T-helper 2 cell treated with Interferon-gamma antibody and Interleukin-4, amounts not matched to agents 100 ng/mL and 5 ng/mL, for 36 hours (primary cell): ENCODE measurements around the gene B3GAT2. TPM values are rescaled to one million over a fixed set of nuclear protein-coding genes. Genes with fewer than 3 reads are reported as not detected.
"Not testable (repeated sequence)": the region's sequence is repeated elsewhere in the genome, so short reads cannot be mapped to it uniquely, and the experiment has no call there.

Source experiments
- intact Hi-C: fragments of 100-400 bp; cut with micrococcal nuclease; formaldehyde crosslinking; loops from one replicate; pipeline ENCODE4 v1.15.1; 2023
- total RNA-seq: library from RNA; stranded (reverse); gene quantifications from 2 replicates; pipeline ENCODE4 v1.2.3, GENCODE V29; 2022

B3GAT2 gene
- not detected in 2 replicates for total RNA-seq

GRCh38 chr6:70956451-70957283, at the start of gene B3GAT2:
Gene B3GAT2, minus strand, starts transcription at chr6:70957060. Its CDS starts 631 bp downstream, at chr6:70956429.
- intact Hi-C loops = loop anchor here (1.0 to 5.0 kb wide), 6 partner anchors 250 to 736 kb away; partner anchors contain the start of genes FAM135A and OGFRL1

GRCh38 chr6:70998148-70998547, 41.3 kb upstream of the B3GAT2 start:
- intact Hi-C loops = no loop called here

GRCh38 chr6:70997379-70997778, 40.5 kb upstream of the B3GAT2 start:
- intact Hi-C loops = no loop called here

- intact Hi-C loops = no loop called here
These were observed 39.2 kb upstream of the B3GAT2 start for GRCh38 chr6:70996106-70996505.

GRCh38 chr6:70995411-70995810, 38.6 kb upstream of the B3GAT2 start:
- intact Hi-C loops = no loop called here

- intact Hi-C loops = no loop called here
These were observed 34.4 kb upstream of the B3GAT2 start for GRCh38 chr6:70991253-70991652.

GRCh38 chr6:70985156-70985555, 28.3 kb upstream of the B3GAT2 start:
- intact Hi-C loops = no loop called here

- intact Hi-C loops = no loop called here
These were observed 25.9 kb upstream of the B3GAT2 start for GRCh38 chr6:70982747-70983146.

GRCh38 chr6:70980727-70981126, 23.9 kb upstream of the B3GAT2 start:
- intact Hi-C loops = no loop called here

- intact Hi-C loops = no loop called here
These were observed 16.7 kb upstream of the B3GAT2 start for GRCh38 chr6:70973604-70974003.

GRCh38 chr6:70967049-70967448, 10.2 kb upstream of the B3GAT2 start:
- intact Hi-C loops = no loop called here

GRCh38 chr6:70957284-70957617, 391 bp upstream of the B3GAT2 start:
- intact Hi-C loops = loop anchor here (2.0 to 5.0 kb wide), 5 partner anchors 332 to 736 kb away; partner anchors contain the start of genes FAM135A and OGFRL1

GRCh38 chr6:70956191-70956450, 739 bp downstream of the B3GAT2 start:
- intact Hi-C loops = loop anchor here (1.0 to 5.0 kb wide), 6 partner anchors 250 to 735 kb away; partner anchors contain the start of genes FAM135A and OGFRL1

- intact Hi-C loops = loop anchor here (1.0 to 5.0 kb wide), 6 partner anchors 249 to 735 kb away; partner anchors contain the start of genes FAM135A and OGFRL1
These were observed 1.2 kb downstream of the B3GAT2 start for GRCh38 chr6:70955441-70956190.

- intact Hi-C loops = loop anchor here (5.0 kb wide), 2 partner anchors 542 to 642 kb away; partner anchors contain the start of gene FAM135A
These were observed 2.1 kb downstream of the B3GAT2 start for GRCh38 chr6:70954750-70955149.

GRCh38 chr6:70954176-70954575, 2.7 kb downstream of the B3GAT2 start:
- intact Hi-C loops = no loop called here

- intact Hi-C loops = no loop called here
These were observed 4.2 kb downstream of the B3GAT2 start for GRCh38 chr6:70952608-70953165.

- intact Hi-C loops = not testable (repeated sequence)
These were observed 12.5 kb downstream of the B3GAT2 start for GRCh38 chr6:70944321-70944720.

- intact Hi-C loops = no loop called here
These were observed 23.0 kb downstream of the B3GAT2 start for GRCh38 chr6:70933853-70934252.

GRCh38 chr6:70905742-70906141, 51.1 kb downstream of the B3GAT2 start:
- intact Hi-C loops = no loop called here

- intact Hi-C loops = no loop called here
These were observed 53.0 kb downstream of the B3GAT2 start for GRCh38 chr6:70903665-70904452.
